NOMO-1 treated with dmso at 0.1 percent for 144 hours (cell line): Measurements from ENCODE around the gene SEC24D.
"Not testable (repeated sequence)": the region's sequence is repeated elsewhere in the genome, so short reads cannot be mapped to it uniquely, and the experiment has no call there.

Source experiments
- DNase-seq: peaks from one replicate; lab custom pipeline; 2025; ENCODE audit not compliant: unreplicated experiment; lab: John Stamatoyannopoulos, UW

SEC24D gene, protein sequence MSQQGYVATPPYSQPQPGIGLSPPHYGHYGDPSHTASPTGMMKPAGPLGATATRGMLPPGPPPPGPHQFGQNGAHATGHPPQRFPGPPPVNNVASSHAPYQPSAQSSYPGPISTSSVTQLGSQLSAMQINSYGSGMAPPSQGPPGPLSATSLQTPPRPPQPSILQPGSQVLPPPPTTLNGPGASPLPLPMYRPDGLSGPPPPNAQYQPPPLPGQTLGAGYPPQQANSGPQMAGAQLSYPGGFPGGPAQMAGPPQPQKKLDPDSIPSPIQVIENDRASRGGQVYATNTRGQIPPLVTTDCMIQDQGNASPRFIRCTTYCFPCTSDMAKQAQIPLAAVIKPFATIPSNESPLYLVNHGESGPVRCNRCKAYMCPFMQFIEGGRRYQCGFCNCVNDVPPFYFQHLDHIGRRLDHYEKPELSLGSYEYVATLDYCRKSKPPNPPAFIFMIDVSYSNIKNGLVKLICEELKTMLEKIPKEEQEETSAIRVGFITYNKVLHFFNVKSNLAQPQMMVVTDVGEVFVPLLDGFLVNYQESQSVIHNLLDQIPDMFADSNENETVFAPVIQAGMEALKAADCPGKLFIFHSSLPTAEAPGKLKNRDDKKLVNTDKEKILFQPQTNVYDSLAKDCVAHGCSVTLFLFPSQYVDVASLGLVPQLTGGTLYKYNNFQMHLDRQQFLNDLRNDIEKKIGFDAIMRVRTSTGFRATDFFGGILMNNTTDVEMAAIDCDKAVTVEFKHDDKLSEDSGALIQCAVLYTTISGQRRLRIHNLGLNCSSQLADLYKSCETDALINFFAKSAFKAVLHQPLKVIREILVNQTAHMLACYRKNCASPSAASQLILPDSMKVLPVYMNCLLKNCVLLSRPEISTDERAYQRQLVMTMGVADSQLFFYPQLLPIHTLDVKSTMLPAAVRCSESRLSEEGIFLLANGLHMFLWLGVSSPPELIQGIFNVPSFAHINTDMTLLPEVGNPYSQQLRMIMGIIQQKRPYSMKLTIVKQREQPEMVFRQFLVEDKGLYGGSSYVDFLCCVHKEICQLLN

DNA sequence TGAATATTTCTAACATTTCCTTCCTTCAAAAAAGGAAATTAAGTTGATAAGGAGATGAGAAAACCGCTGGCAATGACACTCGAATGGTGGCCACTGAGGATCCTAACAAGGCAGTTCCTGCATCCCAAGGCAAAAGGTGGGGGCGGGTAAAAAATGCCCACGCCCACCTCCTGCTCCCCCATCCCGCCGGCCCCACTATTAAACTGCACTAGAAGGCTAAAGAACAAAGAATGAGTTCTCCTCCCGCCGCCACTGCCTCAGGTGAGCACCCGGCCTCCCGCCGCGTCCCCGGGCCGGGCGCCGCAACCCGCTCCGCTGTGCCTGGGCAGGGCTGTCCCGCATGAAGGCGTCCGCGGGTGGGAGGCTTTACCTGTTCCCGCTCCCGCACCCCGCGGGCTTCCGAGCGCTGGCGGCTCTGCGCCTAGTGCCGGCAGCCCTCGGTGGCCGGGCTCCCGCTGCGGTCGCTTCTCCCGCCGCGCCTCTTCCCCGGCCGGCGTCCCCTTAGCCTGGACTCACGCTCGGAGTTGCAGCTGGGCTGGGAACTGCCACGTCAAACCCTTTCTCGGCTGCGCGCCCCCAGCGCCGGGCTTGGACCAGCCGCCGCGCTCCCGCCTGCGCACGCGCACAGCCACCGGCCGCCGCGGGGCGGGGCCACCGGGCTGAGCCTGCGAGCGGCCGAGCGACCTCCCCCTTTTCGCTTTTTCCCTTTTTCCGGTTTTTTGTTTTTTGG, at the start of gene SEC24D:
SEC24D (minus strand) TSS at position 556 of the 730 bp plus-strand sequence. CDS start 2,430 bp downstream, outside the sequence.
- peak; percentile 73 for DNase-seq

DNA sequence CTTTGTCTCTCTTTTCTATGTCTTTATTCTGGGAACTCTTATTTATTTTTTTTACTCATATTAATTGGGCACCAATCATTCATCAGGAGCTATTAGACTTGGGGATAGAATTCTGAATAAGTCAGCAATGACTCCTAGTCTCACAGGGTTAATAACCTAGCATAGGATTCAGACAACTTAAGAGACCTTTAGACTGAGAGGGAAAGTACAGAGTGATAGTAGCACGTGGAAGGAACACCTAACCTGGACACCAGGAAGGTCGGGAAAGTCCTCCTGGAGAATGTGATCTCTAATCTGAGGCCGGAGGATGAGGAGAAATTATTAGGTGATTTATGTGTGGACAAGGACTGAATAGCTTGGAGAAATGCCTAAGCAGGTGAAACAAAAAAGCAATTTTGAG, 48.8 kb upstream of the SEC24D start:
- DNase-seq: no peak

DNA sequence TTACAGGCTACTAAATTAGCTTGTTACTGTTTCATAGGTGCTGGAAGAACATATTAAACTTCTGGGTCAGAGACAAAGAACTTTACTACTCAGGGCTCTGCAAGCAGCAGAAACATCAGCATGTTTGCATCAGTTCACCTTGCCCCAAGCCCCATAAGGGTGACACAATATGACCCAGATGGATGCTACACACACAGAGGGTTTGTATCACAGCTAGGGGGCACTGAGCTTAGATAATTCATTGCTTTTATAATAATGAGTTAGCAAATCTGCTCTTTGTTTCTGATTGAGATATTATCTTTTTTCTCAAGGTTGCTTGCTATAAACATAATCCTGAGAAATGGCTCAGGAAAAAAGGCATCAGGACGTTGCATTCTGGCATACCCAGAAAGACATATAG, 47.9 kb upstream of the SEC24D start:
- no peak for DNase-seq

DNA sequence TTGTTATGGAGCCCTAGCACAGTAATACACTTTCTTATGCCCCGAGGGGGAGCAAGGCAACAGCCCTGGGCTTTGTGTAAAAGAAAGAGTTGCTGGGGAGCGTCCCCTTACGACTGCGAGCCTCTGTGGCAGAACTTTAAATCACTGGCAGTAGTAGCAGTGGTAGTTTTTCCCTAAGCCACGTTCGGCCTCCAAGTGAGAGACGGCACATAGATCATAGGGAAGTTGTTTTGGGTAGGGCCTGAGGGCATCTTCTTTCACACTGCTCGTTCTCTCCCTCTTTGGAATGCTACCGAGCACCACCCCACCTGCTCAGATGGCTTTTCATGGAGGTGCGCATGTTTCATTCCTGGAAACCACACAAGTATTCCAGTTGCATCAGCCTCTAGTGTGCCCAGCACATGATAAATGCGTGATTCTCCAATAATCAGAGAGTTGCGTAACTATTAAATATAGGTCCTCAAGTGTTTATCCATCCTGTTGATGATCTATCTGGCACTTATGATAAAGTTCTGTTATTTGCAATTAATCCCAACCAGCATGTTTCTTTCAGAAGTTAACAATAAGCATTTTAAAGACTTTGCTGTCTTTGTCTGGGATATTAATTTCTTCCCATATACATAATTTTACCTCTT, 45.7 kb upstream of the SEC24D start:
- DNase-seq: no peak

DNA sequence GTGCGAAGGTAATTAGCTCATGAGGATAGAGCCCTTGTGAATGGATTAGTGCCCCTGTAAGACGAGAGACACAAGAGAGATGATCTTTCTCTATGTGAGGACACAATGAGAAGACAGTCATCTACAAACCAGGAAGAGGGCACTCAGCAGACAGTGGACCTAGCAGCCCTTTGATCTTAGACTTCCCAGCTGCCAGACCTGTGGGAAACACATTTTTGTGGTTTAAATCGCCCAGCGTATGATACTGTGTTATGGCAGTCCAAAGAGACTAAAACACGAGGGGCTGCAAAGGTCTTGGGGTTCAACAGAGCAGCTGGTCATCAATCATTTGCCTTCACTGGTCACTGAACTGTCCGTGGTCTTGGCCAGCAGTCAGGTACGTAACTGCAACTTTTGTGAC, 43.5 kb upstream of the SEC24D start:
- DNase-seq: no peak

DNA sequence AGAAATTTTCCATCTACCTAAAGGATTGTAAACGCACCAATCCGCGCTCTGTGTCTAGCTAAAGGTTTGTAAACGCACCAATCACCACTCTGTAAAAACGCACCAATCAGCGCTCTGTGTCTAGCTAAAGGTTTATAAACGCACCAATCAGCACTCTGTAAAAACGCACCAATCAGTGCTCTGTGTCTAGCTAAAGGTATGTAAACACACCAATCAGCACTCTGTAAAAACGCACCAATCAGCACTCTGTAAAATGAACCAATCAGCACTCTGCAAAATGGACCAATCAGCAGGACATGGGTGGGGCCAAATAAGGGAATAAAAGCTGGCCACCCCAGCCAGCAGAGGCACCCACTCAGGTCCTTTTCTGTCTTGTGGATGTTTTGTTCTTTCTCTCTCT, 42.6 kb upstream of the SEC24D start:
- not testable (repeated sequence) for DNase-seq

DNA sequence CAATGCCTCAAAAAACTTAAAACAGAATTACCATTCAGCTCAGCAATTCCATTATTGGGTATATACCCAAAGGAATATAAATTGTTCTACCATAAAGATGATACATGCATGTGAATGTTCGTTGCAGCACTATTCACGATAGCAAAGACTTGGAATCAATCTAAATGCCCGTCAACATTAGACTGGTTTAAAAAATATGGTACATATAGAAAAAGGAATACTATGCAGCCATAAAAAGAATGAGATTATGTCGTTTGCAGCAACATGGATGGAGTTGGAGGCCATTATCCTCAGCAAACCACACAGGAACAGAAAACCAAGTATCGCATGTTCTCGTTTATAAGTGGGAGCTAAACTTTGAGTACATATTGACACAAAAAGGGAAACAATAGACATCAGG, 41.9 kb upstream of the SEC24D start:
- no peak for DNase-seq

DNA sequence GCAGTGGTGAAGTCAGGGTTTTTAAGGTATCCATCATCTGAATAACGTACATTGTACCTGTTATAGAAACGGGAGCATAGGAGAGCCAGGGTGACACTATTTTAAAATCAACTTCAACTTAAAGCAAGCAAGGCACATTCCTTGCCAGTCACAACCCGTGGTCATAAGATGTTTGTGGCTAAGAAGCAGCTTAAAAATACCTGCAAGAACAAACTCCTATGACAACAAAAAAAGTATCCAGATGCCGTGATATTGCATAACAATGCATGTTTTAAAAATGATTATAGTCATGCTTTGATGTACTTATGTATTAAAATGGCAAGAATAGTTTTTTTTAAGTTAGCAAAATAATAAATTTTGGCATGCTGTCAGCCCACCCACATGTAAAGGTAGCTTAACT, 36.3 kb upstream of the SEC24D start:
- DNase-seq: no peak

DNA sequence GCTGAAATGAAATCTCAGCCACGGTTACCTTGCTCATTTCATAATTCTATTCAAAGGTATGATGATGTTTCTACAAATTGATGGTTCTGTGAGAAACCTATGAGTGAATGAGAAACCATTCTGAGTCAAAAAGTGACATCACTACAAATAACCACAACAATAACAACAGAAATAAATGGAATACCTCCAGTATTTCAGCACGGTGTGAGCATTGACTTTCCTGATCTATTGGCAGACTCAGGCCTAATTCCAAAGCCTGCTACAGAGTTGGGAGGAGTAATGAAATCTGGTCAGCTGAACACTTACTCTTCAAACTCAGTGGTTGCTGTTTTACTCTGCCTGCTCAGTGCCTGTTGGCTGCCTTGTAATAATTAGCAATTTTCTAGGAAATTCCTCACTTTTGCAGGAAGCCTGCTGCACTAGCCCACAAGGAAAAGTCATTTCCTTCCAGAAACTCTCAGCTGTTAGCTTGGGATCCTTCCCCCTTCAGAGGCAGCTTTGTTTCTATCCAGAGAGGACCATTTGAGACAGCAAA, 33.9 kb upstream of the SEC24D start:
- DNase-seq: no peak

DNA sequence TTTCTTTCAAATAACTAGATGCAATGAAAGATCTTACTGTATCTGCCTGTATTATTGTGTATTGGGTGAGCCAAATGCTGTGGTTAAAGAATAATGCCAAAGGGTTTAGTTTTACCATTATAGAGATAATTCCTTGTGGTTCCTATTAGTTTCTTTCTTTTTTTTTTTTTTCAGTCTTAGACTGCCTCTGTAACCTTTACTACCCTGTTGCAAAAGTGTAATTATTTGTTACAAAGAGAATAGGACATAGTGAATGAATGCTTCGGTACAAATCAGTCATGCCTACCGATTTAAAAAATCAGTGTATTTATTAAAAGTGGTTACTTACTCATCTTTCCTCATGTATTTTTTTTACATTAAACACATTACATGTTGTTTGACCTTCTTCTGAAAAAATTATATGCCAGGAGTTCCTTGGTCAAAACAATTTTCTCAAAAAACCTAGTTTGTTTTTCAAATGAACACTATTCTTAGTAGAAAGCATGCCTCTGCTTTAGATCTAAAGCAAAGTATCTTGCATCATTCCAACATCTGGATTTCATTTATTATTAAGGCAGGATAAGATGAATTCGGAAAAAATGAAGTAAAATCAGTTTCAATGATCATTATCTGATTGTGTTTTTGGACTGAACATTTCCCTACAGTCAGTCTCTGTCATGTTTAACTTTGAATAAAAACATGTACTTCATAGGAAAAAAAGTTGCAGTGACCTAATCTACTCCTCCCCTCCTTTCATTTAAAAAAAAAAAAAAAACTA, 31.6 kb upstream of the SEC24D start:
- no peak for DNase-seq

DNA sequence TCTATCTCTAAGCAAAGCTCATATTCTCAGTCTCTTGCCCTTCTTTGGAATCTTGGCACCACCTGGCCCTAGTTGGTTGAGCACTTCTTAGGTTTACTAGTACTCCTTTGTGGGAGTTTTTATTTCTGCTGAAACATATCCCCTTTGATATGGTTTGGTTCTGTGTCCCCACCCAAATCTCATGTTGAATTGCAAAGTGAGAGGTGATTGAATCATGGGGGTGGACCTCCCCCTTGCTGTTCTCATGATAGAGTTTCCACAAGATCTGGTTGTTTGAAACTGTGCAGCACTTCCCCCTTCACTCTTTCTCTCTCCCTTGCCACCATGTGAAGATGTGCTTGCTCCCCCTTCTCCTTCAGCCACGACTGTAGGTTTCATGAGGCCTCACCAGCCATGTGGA, 30.5 kb upstream of the SEC24D start:
- no peak for DNase-seq

DNA sequence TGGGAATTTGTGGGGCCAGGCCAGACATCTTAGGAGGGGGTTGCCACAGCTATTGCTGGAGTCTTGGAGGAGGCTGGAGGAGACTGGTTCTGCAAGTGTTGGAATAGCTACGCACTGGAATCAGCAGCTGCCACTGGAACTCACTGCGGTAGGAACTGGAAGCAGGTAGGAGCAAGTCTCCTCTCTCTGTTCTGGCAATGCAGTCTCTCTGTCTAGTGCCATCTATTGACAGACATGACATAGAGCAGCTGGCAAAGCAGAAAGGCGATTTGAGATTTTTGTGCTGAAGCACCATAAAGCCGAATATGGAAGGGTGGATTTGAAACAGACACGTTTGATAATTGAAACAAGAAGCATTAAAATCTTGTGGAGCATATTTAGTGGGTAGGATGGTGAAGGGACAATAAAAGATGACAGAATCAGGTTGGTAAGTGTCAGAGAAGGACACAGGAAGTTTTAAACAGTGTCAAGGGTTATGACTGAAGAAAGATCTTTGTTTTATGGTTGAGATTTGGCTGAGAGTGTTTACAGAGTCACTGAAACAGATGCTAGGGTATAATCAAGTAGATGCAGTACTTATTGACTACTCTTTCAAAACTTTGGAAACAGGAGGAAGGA, 29.3 kb upstream of the SEC24D start:
- DNase-seq: no peak

DNA sequence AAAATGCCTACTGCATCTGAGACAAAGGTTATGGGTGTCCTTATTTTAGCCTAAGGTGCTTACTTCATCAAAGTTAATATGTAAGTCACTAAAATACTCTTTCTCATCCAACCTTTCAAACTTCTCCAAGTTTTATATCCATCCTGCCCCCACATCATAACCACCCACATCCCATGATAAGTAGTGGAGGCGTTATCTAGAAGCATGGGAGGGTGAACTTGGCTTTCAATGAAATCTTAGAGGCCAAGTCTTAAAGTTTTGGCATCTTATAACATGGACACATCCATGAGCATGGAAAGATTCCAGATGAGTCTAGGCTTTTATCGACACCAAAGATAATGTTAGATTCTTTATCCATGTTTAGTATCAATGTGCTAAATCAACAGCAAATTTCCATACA, 22.9 kb upstream of the SEC24D start:
- no peak for DNase-seq

DNA sequence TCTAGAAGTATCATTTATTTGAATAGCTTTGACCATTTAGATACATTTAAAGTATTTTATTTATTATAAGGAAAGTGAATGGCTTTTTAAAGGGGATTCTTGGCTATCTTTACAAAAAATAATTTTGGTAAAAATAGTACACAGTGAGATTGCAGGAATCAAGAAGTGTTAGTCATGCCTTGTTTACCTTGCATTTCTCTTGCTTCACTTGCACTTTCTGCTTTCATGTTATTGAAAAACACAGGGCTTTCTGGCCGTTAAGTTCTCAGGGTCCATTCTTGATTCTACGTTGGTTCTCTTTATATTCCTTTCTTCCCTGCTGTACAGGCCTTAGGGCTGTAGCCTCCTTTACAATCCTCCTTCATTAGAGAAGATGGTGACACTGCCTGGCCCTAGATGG, 21.8 kb upstream of the SEC24D start:
- no peak for DNase-seq

DNA sequence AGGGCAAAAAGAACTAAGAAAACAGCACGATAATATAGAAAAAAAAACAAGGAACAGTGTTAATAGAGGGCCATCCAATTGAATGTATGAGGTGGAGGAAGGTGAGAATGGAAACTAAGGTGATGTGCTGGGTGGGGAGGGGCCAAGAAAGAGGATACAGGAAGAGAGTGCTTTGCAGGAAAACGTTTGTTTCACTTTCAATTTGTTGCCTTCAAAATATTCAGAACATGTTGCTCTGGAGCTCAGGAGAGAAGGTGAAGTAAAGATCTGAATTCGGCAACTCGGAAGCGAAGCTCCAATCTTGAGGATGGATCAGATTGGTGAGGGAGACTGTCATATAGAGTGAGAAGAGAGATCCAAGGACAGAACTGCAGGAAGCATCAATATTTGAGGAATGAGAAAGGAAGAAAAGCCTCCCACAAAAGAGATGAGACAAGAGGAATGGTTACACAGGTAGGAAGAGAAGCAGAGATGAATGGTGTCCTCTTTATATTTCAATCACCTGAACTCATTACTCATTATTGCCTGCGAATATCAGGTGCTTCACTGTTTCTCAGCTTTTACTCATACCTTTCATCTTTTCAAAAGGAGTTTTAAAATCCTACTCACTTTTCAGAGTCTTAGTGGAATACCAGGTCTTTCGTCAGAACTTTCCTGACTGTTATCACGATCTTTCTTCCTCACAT, 14.7 kb upstream of the SEC24D start:
- peak; percentile 25 for DNase-seq

DNA sequence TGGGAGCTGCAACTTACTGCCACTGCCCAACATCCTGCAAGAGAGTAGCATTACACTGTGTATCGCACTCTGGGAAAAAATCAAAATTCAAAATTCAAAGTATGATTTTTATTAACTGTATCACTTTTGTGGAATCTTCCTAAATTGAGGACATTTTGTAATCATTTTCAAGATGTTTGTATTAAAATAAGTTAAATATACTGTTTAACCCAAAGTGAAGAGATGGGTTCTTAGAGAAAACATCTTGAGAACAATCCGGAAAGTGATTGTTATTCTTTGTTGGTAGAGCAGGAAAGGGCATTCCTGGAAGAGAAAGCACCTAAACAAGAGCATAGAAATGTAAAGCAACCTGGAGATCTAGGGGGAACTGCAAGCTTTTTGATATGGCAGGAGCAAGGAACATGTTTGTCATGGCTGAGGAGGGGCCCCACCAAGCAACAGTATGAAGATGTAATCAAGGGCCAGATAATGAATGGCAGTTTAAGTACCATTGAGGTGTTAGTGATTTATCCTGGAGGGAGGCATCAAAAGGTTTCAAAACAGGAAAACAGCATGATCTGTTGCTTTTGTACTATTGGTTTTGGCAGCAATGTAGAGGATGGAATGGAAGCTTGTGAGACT, 14.1 kb upstream of the SEC24D start:
- DNase-seq: no peak

DNA sequence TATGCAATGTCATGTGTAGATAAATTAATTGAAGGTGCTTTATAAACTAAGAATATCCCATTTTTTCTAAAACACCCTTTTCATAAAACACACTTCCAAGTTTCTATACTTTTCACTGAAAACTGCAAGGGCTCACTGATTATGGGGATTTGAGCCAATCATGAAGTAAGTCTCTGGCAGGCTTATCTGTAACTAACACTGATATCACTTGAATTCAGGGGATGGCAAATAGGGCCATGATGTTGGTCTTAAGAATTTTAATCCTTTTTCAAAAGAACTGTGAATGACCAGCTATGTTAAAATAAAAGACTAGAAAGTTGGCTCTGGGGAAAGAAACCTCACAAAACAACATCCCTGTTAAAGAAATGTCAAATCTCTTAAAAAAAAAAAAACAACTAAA, 13.0 kb upstream of the SEC24D start:
- DNase-seq: no peak

DNA sequence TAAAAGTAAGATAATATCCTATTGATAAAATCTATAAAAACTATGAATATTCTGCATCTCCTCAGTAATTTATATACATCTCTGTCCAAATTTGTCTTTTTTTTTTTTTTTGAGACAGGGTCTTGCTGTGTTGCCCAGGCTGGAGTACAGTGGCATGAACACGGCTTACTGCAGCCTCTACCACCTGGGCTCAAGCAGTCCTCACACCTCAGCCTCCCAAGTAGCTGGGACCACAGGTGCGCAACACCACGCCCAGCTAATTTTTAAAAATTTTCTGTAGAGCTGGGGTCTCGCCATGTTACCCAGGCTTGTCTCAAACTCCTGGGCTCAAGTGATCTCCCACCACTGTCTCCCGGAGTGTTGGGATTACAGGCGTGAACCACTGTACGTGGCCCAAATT, 12.3 kb upstream of the SEC24D start:
- no peak for DNase-seq
